Activated naive CD8-positive, alpha-beta T cell treated with anti-CD3 and anti-CD28 coated beads, Interleukin-2, amount 10 ng/mL, durations not matched to agents 7 days and 5 days (primary cell): ENCODE measurements around the gene GLRX2. TPM values are rescaled to one million over a fixed set of nuclear protein-coding genes. Genes with fewer than 3 reads are reported as not detected.
"Not testable (repeated sequence)": the region's sequence is repeated elsewhere in the genome, so short reads cannot be mapped to it uniquely, and the experiment has no call there.

Experiments used
- ATAC-seq: fragments of 150-1000 bp; cut with Tn5 transposase; one replicate; pipeline ENCODE4 v1.10.0; 2021; ENCODE audit warnings: low read depth, moderate library complexity
- POLR2A ChIA-PET: fragments of 350-600 bp; sonication (Branson Sonifier 250); formaldehyde crosslinking; loops from one replicate; lab custom pipeline; 2021; ENCODE audit warnings: antibody characterized with exemption; lab: Charles Lee
- DNase-seq: peaks from one replicate; pipeline ENCODE4 v3.0.0; 2021
- H3K27ac Mint-ChIP-seq: one replicate; pipeline ENCODE4 v1.8.0; 2022; ENCODE audit warnings: mild to moderate bottlenecking, mixed read lengths
- H3K27me3 Mint-ChIP-seq: one replicate; pipeline ENCODE4 v1.8.0; 2022; ENCODE audit warnings: mild to moderate bottlenecking, moderate library complexity, mixed read lengths
- H3K36me3 Mint-ChIP-seq: one replicate; pipeline ENCODE4 v1.8.0; 2021; ENCODE audit warnings: mild to moderate bottlenecking, mixed read lengths
- H3K4me1 Mint-ChIP-seq: one replicate; pipeline ENCODE4 v1.8.0; 2021; ENCODE audit warnings: mixed read lengths
- H3K4me3 Mint-ChIP-seq: one replicate; pipeline ENCODE4 v1.8.0; 2022; ENCODE audit warnings: mild to moderate bottlenecking, moderate library complexity, mixed read lengths
- H3K9me3 Mint-ChIP-seq: one replicate; pipeline ENCODE4 v1.8.0; 2021; ENCODE audit warnings: mixed read lengths
- total RNA-seq, 2 experiments: library from RNA; stranded (reverse); gene quantifications; one replicate each; pipeline ENCODE4 v1.2.3, GENCODE V29; 2021

GLRX2 gene
- total RNA-seq, 2 experiments from 2014 or later = 18.0 to 18.3 TPM

DNA sequence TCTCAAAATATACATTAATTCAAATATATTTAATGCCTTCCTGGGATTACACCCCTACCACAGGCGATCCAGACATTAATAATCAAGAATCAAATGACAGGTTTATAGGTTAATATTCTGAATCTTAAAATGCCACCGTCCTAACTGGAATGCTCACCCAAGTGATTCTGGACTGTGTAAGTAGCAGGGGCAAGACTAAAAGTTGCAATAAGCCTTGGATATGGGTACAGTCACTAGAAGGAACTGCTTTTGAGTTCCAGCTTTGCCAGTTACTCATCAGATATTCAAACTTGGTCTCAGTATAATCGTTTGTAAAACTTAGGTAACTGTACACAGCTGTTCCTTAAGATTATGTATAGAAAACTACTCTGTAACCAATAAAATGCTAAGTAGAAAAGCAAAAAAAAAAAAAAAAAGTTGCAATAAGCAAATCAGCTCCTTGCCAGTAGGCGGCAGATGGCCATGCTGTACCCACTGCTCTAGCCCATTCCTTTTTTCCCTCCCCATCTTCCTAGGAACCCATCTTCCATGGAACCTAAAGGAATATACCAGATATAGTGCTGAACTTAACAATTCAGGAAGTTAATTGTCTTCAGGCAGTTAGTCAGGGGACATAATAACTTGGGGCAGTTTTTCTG, 35.3 kb downstream of the GLRX2 start:
- POLR2A ChIA-PET = interaction anchor here (0.6 to 1.5 kb wide), 3 partner anchors 11 to 53 kb away, joined by 4 to 6 read pairs (median 4); partner anchors contain the start of genes RO60 and UCHL5
- no peak for ATAC-seq
- peak overlapping the region; percentile 41 for H3K4me3 Mint-ChIP-seq

DNA sequence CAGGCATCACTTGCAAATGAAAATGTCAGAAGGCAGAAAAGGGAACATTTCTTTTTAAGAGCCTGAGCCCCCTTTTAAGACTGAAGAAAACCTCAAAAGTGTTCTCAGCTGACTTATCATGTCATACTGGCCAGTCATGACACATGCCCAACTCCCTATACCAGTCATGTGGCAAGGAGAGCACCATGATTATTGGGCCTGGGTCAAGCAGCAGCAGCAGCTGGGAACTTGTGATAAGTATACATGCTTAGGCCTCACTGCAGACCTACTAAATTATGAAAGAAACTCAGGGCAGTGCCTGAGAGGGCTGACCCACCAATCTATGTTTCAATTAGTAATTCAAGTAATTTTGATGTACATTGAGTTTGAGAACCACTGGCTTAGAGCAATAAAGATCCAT, 37.2 kb downstream of the GLRX2 start:
- ATAC-seq (no peak), DNase-seq (no peak)
- no peaks in the 10 kb centered on the region for H3K27me3 Mint-ChIP-seq
- H3K4me3 Mint-ChIP-seq = no peak overlapping the region
- POLR2A ChIA-PET = no interaction called here
- H3K9me3 Mint-ChIP-seq = no peaks in the 10 kb centered on the region
- no peak overlapping the region for H3K27ac Mint-ChIP-seq
- H3K4me1 Mint-ChIP-seq = peaks cover 35% of the 10 kb centered on the region
- H3K36me3 Mint-ChIP-seq = peaks cover 15% of the 10 kb centered on the region

More for the DNA sequence above, 35.3 kb downstream of the GLRX2 start:
- Mint-ChIP-seq H3K4me1 (peaks cover 25% of the 10 kb centered on the region), H3K27me3 (no peaks in the 10 kb centered on the region), H3K9me3 (no peaks in the 10 kb centered on the region), H3K27ac (peak overlapping the region; percentile 15), H3K36me3 (peaks cover 24% of the 10 kb centered on the region)
- no peak for DNase-seq

DNA sequence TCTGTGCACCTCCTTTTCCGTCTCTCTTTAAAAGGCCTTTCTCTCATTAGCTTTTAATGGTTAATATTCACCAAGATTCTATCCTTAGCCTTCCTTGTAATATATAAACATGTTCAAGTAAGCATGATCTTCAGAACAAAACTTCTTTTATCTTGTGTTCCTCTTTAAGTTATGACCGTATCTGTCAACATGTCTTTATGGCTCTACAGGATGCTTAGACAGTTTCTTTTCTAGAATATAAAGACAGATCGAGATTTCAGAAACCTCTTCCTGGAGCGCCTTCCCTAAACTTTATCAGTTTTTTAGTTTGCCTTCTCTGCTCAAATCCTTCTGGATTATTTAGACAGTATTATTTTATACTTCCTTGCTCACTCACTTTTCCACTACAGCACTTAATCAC, 38.6 kb downstream of the GLRX2 start:
- peaks cover 41% of the 10 kb centered on the region for H3K4me1 Mint-ChIP-seq
- no peak overlapping the region for H3K4me3 Mint-ChIP-seq
- H3K27ac Mint-ChIP-seq = peak overlapping the region; percentile 7
- H3K27me3 Mint-ChIP-seq = no peaks in the 10 kb centered on the region
- H3K9me3 Mint-ChIP-seq = peaks cover 2% of the 10 kb centered on the region
- DNase-seq = no peak
- no peak for ATAC-seq
- peaks cover 16% of the 10 kb centered on the region for H3K36me3 Mint-ChIP-seq
- POLR2A ChIA-PET = no interaction called here

DNA sequence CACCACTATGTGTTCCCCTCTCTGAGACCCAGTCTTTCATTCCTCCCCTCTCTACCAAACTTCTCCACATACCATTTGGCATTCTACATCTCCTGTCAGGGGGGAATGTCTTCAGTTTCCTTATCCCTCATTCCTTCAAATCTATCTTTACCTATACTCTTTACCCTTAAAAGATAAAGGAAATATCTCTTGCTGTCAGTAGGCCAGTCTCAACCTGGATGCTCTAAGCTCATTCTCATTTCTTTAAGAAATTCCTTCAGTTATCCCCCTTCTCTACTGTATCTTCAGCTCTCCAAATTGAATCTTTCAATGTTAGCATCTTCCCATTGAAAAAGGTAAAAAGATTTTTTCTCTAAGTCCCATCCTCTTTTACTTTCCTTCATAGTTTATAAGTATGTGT, 39.3 kb downstream of the GLRX2 start:
- H3K36me3 Mint-ChIP-seq = peaks cover 16% of the 10 kb centered on the region
- no peak for DNase-seq
- POLR2A ChIA-PET = no interaction called here
- ATAC-seq = no peak
- H3K4me3 Mint-ChIP-seq = no peak overlapping the region
- H3K27me3 Mint-ChIP-seq = no peaks in the 10 kb centered on the region
- peaks cover 2% of the 10 kb centered on the region for H3K9me3 Mint-ChIP-seq
- H3K4me1 Mint-ChIP-seq = peaks cover 42% of the 10 kb centered on the region
- no peak overlapping the region for H3K27ac Mint-ChIP-seq

GRCh38 chr1:193062698-193063463, 42.3 kb downstream of the GLRX2 start:
- Mint-ChIP-seq H3K9me3 (peaks cover 2% of the 10 kb centered on the region), H3K27me3 (no peaks in the 10 kb centered on the region), H3K4me3 (no peak overlapping the region), H3K27ac (no peak overlapping the region), H3K4me1 (peaks cover 44% of the 10 kb centered on the region), H3K36me3 (peaks cover 11% of the 10 kb centered on the region)
- POLR2A ChIA-PET = no interaction called here
- no peak for ATAC-seq
- DNase-seq = no peak

DNA sequence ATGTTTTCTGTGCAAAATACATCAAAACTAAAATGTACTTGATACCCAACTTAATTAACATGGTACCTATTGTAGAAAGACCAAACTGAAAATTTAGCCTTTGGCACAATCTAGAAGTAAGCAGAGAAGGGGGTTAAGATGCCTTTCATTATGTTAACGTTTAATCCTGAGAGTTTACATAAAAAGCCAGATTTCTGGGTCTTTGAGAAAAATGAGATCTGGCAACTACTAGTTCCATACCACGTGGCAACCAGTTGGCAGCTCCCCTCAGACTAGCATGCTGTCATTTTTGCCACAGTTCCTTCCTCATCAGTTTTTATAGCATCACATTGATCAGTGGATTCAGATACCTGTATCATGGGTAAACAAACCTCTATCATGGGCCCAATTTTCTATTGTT, 44.3 kb downstream of the GLRX2 start:
- H3K9me3 Mint-ChIP-seq = peaks cover 2% of the 10 kb centered on the region
- ATAC-seq (no peak), DNase-seq (no peak)
- H3K4me1 Mint-ChIP-seq = peaks cover 49% of the 10 kb centered on the region
- no peaks in the 10 kb centered on the region for H3K27me3 Mint-ChIP-seq
- peaks cover 14% of the 10 kb centered on the region for H3K36me3 Mint-ChIP-seq
- POLR2A ChIA-PET = no interaction called here
- H3K4me3 Mint-ChIP-seq = peak overlapping the region; percentile 99
- no peak overlapping the region for H3K27ac Mint-ChIP-seq

- Mint-ChIP-seq H3K27me3 (no peaks in the 10 kb centered on the region), H3K27ac (peak overlapping the region; percentile 11), H3K36me3 (peaks cover 13% of the 10 kb centered on the region), H3K4me1 (peaks cover 45% of the 10 kb centered on the region), H3K4me3 (peak overlapping the region; percentile 99), H3K9me3 (peaks cover 2% of the 10 kb centered on the region)
- DNase-seq (no peak), ATAC-seq (no peak)
- POLR2A ChIA-PET = no interaction called here
Measured at GRCh38 chr1:193060406-193060805, 44.8 kb downstream of the GLRX2 start.

GRCh38 chr1:193060115-193060403, 45.2 kb downstream of the GLRX2 start:
- Mint-ChIP-seq H3K4me3 (peak overlapping the region; percentile 99), H3K27ac (peak overlapping the region; percentile 99), H3K4me1 (peaks cover 43% of the 10 kb centered on the region), H3K36me3 (peaks cover 13% of the 10 kb centered on the region), H3K27me3 (no peaks in the 10 kb centered on the region), H3K9me3 (peaks cover 2% of the 10 kb centered on the region)
- no peak for DNase-seq
- ATAC-seq = no peak
- POLR2A ChIA-PET = no interaction called here

- POLR2A ChIA-PET = interaction anchor here (0.6 to 2.6 kb wide), 11 partner anchors 10 to 514 kb away, joined by 3 to 30 read pairs (median 6); partner anchors contain the start of genes CDC73, GLRX2 and RGS2
- Mint-ChIP-seq H3K9me3 (peaks cover 2% of the 10 kb centered on the region), H3K36me3 (peaks cover 13% of the 10 kb centered on the region), H3K4me3 (peak within 1 kb of the TSS; percentile 99), H3K27ac (peak within 1 kb of the TSS; percentile 99), H3K27me3 (no peaks in the 10 kb centered on the region), H3K4me1 (peaks cover 41% of the 10 kb centered on the region)
- ATAC-seq (peak; percentile 99), DNase-seq (peak; percentile 88)
Measured at GRCh38 chr1:193059282-193060114, 45.7 kb downstream of the GLRX2 start, which contains the start of the genes RO60 and UCHL5. RO60 (plus strand) TSS chr1:193059612; CDS start chr1:193069055, 9,443 bp downstream. UCHL5 (minus strand) TSS chr1:193059360; CDS start chr1:193059260, 100 bp downstream.

DNA sequence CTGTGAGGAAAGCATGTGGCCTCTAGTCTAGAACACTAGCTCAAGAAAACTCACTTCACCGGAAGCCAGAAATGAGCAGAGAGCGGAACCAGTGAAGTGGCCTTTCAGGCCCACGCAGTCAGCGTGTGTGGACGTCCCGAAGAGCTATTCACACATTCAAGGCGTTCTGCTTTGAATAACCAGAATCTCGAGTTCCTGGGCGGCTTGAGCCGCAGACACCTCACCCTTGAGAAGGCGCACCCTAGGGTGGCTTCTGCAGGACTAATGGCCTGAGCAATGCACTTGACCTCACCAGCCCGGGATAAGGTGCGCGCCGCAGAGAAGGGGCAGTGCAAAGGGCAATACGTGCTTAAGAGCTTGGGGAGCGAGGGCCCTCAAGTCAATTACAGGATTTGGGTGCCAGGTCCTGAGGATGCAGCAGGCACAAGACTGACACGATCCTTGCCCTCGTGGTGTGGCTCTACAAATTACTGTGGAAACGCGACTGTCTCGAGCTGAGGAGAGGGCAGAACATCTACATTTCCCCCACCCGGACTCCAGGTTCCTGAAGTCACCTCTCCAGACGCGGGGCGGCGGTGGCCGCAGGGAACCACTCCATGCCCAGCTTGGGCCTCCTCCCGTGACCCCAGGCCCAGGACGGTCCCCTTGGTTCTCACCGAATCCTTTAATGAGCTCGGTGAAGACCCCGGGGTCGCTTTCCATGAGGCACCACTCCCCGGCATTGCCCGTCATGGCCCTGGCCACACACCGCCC, 46.5 kb downstream of the GLRX2 start:
- Mint-ChIP-seq H3K36me3 (peaks cover 13% of the 10 kb centered on the region), H3K9me3 (peaks cover 2% of the 10 kb centered on the region), H3K4me1 (peaks cover 40% of the 10 kb centered on the region), H3K27ac (peak overlapping the region; percentile 99), H3K27me3 (no peaks in the 10 kb centered on the region), H3K4me3 (peak overlapping the region; percentile 99)
- peak; percentile 46 for ATAC-seq
- POLR2A ChIA-PET = interaction anchor here (0.6 to 2.6 kb wide), 14 partner anchors 10 to 514 kb away, joined by 3 to 30 read pairs (median 6); partner anchors contain the start of genes CDC73, GLRX2 and RGS2
- peak; percentile 67 for DNase-seq

DNA sequence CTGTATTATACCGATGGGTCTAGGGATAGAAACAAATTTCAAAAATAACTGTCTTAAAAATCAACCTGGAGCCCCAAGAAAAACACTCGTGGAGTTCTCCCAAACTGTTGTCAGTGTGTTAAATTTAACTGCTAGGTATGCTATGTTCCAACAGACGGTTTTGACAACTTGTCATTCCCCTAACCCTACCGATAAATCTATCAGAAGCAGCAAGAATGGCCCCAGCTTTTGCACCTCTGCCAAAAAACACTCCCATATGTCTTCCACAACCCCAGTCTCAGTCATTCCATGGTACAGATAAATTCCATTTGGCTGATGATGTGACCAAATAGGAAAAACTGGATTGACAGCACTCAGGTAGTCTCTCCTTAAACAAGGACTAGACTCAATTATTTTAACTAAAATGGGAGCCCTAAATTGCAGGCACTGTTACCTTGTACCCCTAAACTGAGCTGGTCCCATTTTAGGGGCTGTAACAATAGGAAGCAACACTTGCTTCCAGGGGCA, 51.0 kb downstream of the GLRX2 start:
- peaks cover 26% of the 10 kb centered on the region for H3K4me1 Mint-ChIP-seq
- H3K4me3 Mint-ChIP-seq = no peak overlapping the region
- H3K9me3 Mint-ChIP-seq = no peaks in the 10 kb centered on the region
- DNase-seq (no peak), ATAC-seq (no peak)
- peaks cover 9% of the 10 kb centered on the region for H3K36me3 Mint-ChIP-seq
- no peak overlapping the region for H3K27ac Mint-ChIP-seq
- POLR2A ChIA-PET = no interaction called here
- H3K27me3 Mint-ChIP-seq = no peaks in the 10 kb centered on the region

DNA sequence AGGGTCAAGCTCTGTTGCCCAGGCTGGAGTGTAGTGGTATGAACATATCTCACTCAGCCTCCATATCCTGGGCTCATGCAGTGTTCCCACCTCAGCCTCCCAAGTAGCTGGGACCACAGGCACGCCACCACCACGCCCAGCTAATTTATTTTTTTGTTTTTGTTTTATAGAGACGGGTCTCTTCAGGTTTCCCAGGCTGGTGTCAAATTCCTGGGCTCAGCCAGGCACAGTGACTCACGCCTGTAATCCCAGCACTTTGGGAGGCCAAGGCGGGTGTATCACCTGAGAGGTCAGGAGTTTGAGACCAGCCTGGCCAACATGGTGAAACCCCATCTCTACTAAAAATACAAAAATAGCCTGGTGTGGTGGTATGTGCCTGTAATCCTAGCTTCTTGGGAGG, 56.3 kb downstream of the GLRX2 start:
- H3K4me1 Mint-ChIP-seq, ATAC-seq, H3K27me3 Mint-ChIP-seq, H3K27ac Mint-ChIP-seq, H3K9me3 Mint-ChIP-seq, DNase-seq, H3K4me3 Mint-ChIP-seq: not testable (repeated sequence)
- H3K36me3 Mint-ChIP-seq = peaks cover 16% of the 10 kb centered on the region
- POLR2A ChIA-PET = interaction anchor here (3.0 kb wide), 1 partner anchor 10 kb away, joined by 15 read pairs; the partner anchor contains the start of genes RO60 and UCHL5
